H1 (cell line): ENCODE measurements around the gene MYLK3. TPM values are rescaled to one million over a fixed set of nuclear protein-coding genes. Genes with fewer than 3 reads are reported as not detected.

Source experiments
- CTCF ChIA-PET: fragments of 300-600 bp; sonication (Branson Sonifier 250); formaldehyde crosslinking; loops from one replicate; lab custom pipeline; 2021; ENCODE audit not compliant: partially characterized antibody; lab: Charles Lee
- POLR2A ChIA-PET: fragments of 300-600 bp; sonication (Branson Sonifier 250); formaldehyde crosslinking; loops from one replicate; lab custom pipeline; 2021; ENCODE audit warnings: inconsistent platforms; ENCODE audit not compliant: partially characterized antibody; lab: Charles Lee
- DNase-seq, 2 experiments: peaks; one replicate each; pipeline versions ENCODE4 v3.0.0 to v3.0.0-alpha.2; 2010 to 2022; ENCODE audit warnings: low spot score in 2 of 2, low read depth in 1 of 2, mixed read lengths in 1 of 2
- FAIRE-seq: peaks from 2 replicates; lab custom pipeline; 2011; peaks lifted over from hg19 to GRCh38; lab: Jason Lieb, UNC
- H2AFZ ChIP-seq: 2 replicates; pipeline ENCODE4 v1.8.1; 2012; ENCODE audit warnings: low read length, inconsistent platforms
- H2AK5ac ChIP-seq: 2 replicates; pipeline ENCODE4 v1.6.1; 2013; ENCODE audit warnings: low read depth, low read length
- H2BK120ac ChIP-seq: replicated peaks from 2 replicates; pipeline ENCODE3; 2013; ENCODE audit warnings: low read depth, low read length, inconsistent platforms
- H2BK12ac ChIP-seq: 2 replicates; pipeline ENCODE4 v1.6.1; 2013; ENCODE audit warnings: low read depth, low read length
- H2BK15ac ChIP-seq: 2 replicates; pipeline ENCODE4 v1.6.1; 2013; ENCODE audit warnings: low read length
- H2BK20ac ChIP-seq: 2 replicates; pipeline ENCODE4 v1.6.1; 2013; ENCODE audit warnings: low read length
- H2BK5ac ChIP-seq: 2 replicates; pipeline ENCODE4 v1.6.1; 2013; ENCODE audit warnings: low read depth, low read length
- H3K14ac ChIP-seq: 2 replicates; pipeline ENCODE4 v1.6.1; 2013; ENCODE audit warnings: inconsistent platforms; ENCODE audit not compliant: insufficient read length
- H3K18ac ChIP-seq: 2 replicates; pipeline ENCODE4 v1.6.1; 2013; ENCODE audit warnings: low read length; ENCODE audit errors: extremely low read depth
- H3K23ac ChIP-seq: 2 replicates; pipeline ENCODE4 v1.6.1; 2013; ENCODE audit warnings: inconsistent platforms; ENCODE audit not compliant: insufficient read length
- H3K23me2 ChIP-seq: 2 replicates; pipeline ENCODE4 v1.6.1; 2013; ENCODE audit warnings: low read depth, low read length
- H3K27ac ChIP-seq: 2 replicates; pipeline ENCODE4 v1.6.1; 2011; ENCODE audit warnings: low read depth, low read length, inconsistent platforms
- H3K27me3 ChIP-seq, 4 experiments: replicated peaks in 1 of 4; 1 replicate in 1 of 4; 2 replicates in 3 of 4; pipeline versions ENCODE4 v1.6.1 to v1.8.1; 2011 to 2013; ENCODE audit warnings: low read length in 3 of 4, mild to moderate bottlenecking in 3 of 4, inconsistent platforms in 2 of 4, mixed read lengths in 2 of 4, moderate library complexity in 1 of 4; ENCODE audit not compliant: control insufficient read depth in 3 of 4, insufficient read depth in 3 of 4; ENCODE audit errors: extremely low read depth in 1 of 4
- H3K36me3 ChIP-seq, 4 experiments: 2 replicates each; pipeline versions ENCODE4 v1.6.1 to v1.8.1; 2011 to 2013; ENCODE audit warnings: mild to moderate bottlenecking in 4 of 4, low read length in 3 of 4, moderate library complexity in 2 of 4, control low read depth in 1 of 4, inconsistent platforms in 1 of 4; ENCODE audit not compliant: insufficient read depth in 4 of 4, control insufficient read depth in 2 of 4
- H3K4ac ChIP-seq: replicated peaks from 2 replicates; pipeline ENCODE3; 2013; ENCODE audit warnings: low read length, low read depth, mixed read lengths, inconsistent platforms; ENCODE audit not compliant: insufficient read length
- H3K4me1 ChIP-seq, 4 experiments: replicated peaks in 1 of 4; 1 replicate in 1 of 4; 2 replicates in 3 of 4; pipeline versions ENCODE4 v1.6.1 to v1.8.1; 2011 to 2013; ENCODE audit warnings: low read length in 3 of 4, inconsistent platforms in 2 of 4, mixed read lengths in 1 of 4; ENCODE audit not compliant: insufficient read depth in 4 of 4, control insufficient read depth in 3 of 4
- H3K4me2 ChIP-seq, 2 experiments: 2 replicates each; pipeline versions ENCODE4 v1.6.1 to v1.8.1; 2011 to 2013; ENCODE audit warnings: low read depth in 2 of 2, low read length in 2 of 2, control low read depth in 1 of 2, inconsistent platforms in 1 of 2, mild to moderate bottlenecking in 1 of 2; ENCODE audit not compliant: insufficient read depth in 1 of 2
- H3K4me3 ChIP-seq, 4 experiments: fragments of 200-600, 300-600 bp in 1 of 4; sonication (generic), shearing (Covaris generic), sonication (Bioruptor Twin) in 1 of 4; 2 replicates each; pipeline versions ENCODE4 v1.5.1 to v1.8.1; 2011 to 2016; ENCODE audit warnings: low read length in 4 of 4, low read depth in 3 of 4, control low read depth in 2 of 4, inconsistent platforms in 2 of 4, mild to moderate bottlenecking in 2 of 4, mixed read lengths in 1 of 4, moderate library complexity in 1 of 4; ENCODE audit not compliant: insufficient read depth in 2 of 4; ENCODE audit errors: extremely low read depth in 1 of 4
- H3K56ac ChIP-seq: replicated peaks from 2 replicates; pipeline ENCODE3; 2013; ENCODE audit warnings: low read depth, mild to moderate bottlenecking, mixed read lengths, low read length, inconsistent platforms; ENCODE audit not compliant: insufficient read length
- H3K79me1 ChIP-seq: 2 replicates; pipeline ENCODE4 v1.6.1; 2013; ENCODE audit warnings: low read depth, low read length, control low read depth
- H3K79me2 ChIP-seq, 2 experiments: 2 replicates each; pipeline versions ENCODE4 v1.6.1 to v1.8.1; 2012 to 2013; ENCODE audit warnings: low read length in 2 of 2, mild to moderate bottlenecking in 2 of 2, inconsistent platforms in 1 of 2; ENCODE audit not compliant: insufficient read depth in 2 of 2, control insufficient read depth in 1 of 2
- H3K9ac ChIP-seq, 4 experiments: replicated peaks in 1 of 4; 1 replicate in 1 of 4; 2 replicates in 3 of 4; pipeline versions ENCODE4 v1.6.1 to v1.8.1; 2011 to 2013; ENCODE audit warnings: low read depth in 3 of 4, low read length in 3 of 4, control low read depth in 2 of 4, mild to moderate bottlenecking in 2 of 4, moderate library complexity in 2 of 4, inconsistent platforms in 1 of 4; ENCODE audit errors: extremely low read depth in 1 of 4
- H3K9me3 ChIP-seq, 2 experiments: 2 replicates each; pipeline versions ENCODE4 v1.6.1 to v1.8.1; 2012 to 2013; ENCODE audit warnings: mild to moderate bottlenecking in 2 of 2, moderate library complexity in 2 of 2, control low read depth in 1 of 2, inconsistent platforms in 1 of 2, low read depth in 1 of 2, low read length in 1 of 2, mixed read lengths in 1 of 2; ENCODE audit not compliant: insufficient read depth in 2 of 2
- H4K20me1 ChIP-seq, 2 experiments: replicated peaks in 1 of 2; 2 replicates each; pipeline versions ENCODE3 to v1.8.1; 2011 to 2013; ENCODE audit warnings: inconsistent platforms in 2 of 2, low read length in 2 of 2, mild to moderate bottlenecking in 1 of 2; ENCODE audit not compliant: insufficient read depth in 2 of 2, control insufficient read depth in 1 of 2
- H4K5ac ChIP-seq: 2 replicates; pipeline ENCODE4 v1.6.1; 2013; ENCODE audit warnings: low read length, low read depth, mixed read lengths, inconsistent platforms; ENCODE audit not compliant: insufficient read length
- H4K8ac ChIP-seq: 2 replicates; pipeline ENCODE4 v1.8.0; 2013; ENCODE audit warnings: mild to moderate bottlenecking, moderate library complexity, low read length, inconsistent platforms; ENCODE audit not compliant: insufficient read depth; ENCODE audit errors: extremely low read depth
- H4K91ac ChIP-seq: replicated peaks from 2 replicates; pipeline ENCODE3; 2013; ENCODE audit warnings: low read length, mixed read lengths, inconsistent platforms; ENCODE audit not compliant: insufficient read length
- GTF2F1 ChIP-seq: IDR thresholded peaks from 2 replicates; pipeline ENCODE4 v1.6.1; 2012; ENCODE audit warnings: low read depth, low read length, improper control_type of control experiment, borderline replicate concordance
- HDAC6 ChIP-seq: IDR thresholded peaks from one replicate; pipeline ENCODE4 v1.7.1; 2012; ENCODE audit warnings: low read depth, mild to moderate bottlenecking, inconsistent platforms, low read length, moderate library complexity
- POU5F1 ChIP-seq: IDR thresholded peaks from 2 replicates; pipeline ENCODE4 v1.6.1; 2011; ENCODE audit warnings: low read depth, mild to moderate bottlenecking, low read length, moderate library complexity
- RAD21 ChIP-seq, 2 experiments: IDR thresholded peaks in 1 of 2; conservative IDR thresholded peaks in 1 of 2; 2 replicates each; pipeline ENCODE4 v1.6.1; 2011; ENCODE audit warnings: low read depth in 2 of 2, low read length in 2 of 2, improper control_type of control experiment in 1 of 2, inconsistent platforms in 1 of 2, mild to moderate bottlenecking in 1 of 2, moderate library complexity in 1 of 2
- SP2 ChIP-seq: IDR thresholded peaks from 2 replicates; pipeline ENCODE4 v1.6.1; 2012; ENCODE audit warnings: mild to moderate bottlenecking, low read length, inconsistent platforms
- WGBS, 2 experiments: shearing (Covaris generic) in 1 of 2; methylation state at CpG; one replicate each; pipeline versions ENCODE4 v1.1.6 to v1.1.7; 2013 to 2015; ENCODE audit warnings: low lambda C conversion rate in 2 of 2, mixed read lengths in 2 of 2, inconsistent platforms in 1 of 2, low coverage in 1 of 2, missing lambda C conversion rate in 1 of 2; ENCODE audit not compliant: insufficient replicate concordance in 2 of 2, insufficient coverage in 1 of 2, insufficient read length in 1 of 2; ENCODE audit errors: extremely low coverage in 1 of 2, missing lambda C conversion rate in 1 of 2; 5-methylcytosine and 5-hydroxymethylcytosine counted together
- polyA plus RNA-seq, 7 experiments: library from polyadenylated mRNA; depleted of rRNA in 3 of 7; stranded (reverse) in 5 of 7; unstranded in 2 of 7; fragments of >200 nt in 5 of 7; fragments of 200-250 nt in 2 of 7; gene quantifications; 1 replicate in 5 of 7; 2 replicates in 1 of 7; 4 replicates in 1 of 7; pipeline versions ENCODE4 v1.2.1 to v1.2.3, GENCODE V29; 2011 to 2013; ENCODE audit warnings: missing spikeins in 2 of 7, mixed read lengths in 2 of 7
- total RNA-seq: library from RNA; stranded (reverse); fragmentation: NEBNext Ultra II Directional; extraction: Animal tissue kit (Norgen Biotek cat#: 25700); gene quantifications from 2 replicates; pipeline ENCODE4 v1.2.1, GENCODE V29; 2021
- TF ChIP-seq, protein P1 (sequence below): IDR thresholded peaks from 2 replicates; pipeline ENCODE4 v1.6.1; 2012; ENCODE audit warnings: inconsistent platforms

MYLK3 gene
- total and polyA plus RNA-seq, 2 of the 8 experiments (the other 6 are each of a cell fraction or from before 2014, with no cell fraction given), result 0.14 to 0.35 TPM

GRCh38 chr16:46711106-46712058, 36.8 kb downstream of the MYLK3 start:
- H3K56ac ChIP-seq, result no peak overlapping the region
- H2BK5ac ChIP-seq, result no peak overlapping the region
- FAIRE-seq, result no peak
- 89% methylated on average over 10 of the region's 10 CpGs; no CpG with 5 or more reads in 1 of the 2 experiments for WGBS, 2 experiments
- no peak overlapping the region for H2BK12ac ChIP-seq
- H3K27me3 ChIP-seq, result no peaks in the 10 kb centered on the region
- CTCF ChIA-PET, result interaction anchor here (0.5 to 1.2 kb wide), 4 partner anchors 18 to 429 kb away, joined by 3 to 4 read pairs (median 3); no protein-coding TSS in a partner anchor
- H3K79me1 ChIP-seq, result no peaks in the 10 kb centered on the region
- H4K20me1 ChIP-seq, result no peaks in the 10 kb centered on the region
- no peak overlapping the region for H2AK5ac ChIP-seq
- no peak for TF ChIP-seq RAD21 (IDR thresholded peaks at IDR 0.05 in 1 of 2, conservative IDR thresholded peaks at IDR 0.05 in 1 of 2; ENCODE audit: low read depth in 2 of 2, low read length in 2 of 2)
- no peak for TF ChIP-seq GTF2F1
- no peak for TF ChIP-seq POU5F1
- TF ChIP-seq HDAC6, result no peak
- TF ChIP-seq SP2, result no peak
- TF ChIP-seq, protein P1, sequence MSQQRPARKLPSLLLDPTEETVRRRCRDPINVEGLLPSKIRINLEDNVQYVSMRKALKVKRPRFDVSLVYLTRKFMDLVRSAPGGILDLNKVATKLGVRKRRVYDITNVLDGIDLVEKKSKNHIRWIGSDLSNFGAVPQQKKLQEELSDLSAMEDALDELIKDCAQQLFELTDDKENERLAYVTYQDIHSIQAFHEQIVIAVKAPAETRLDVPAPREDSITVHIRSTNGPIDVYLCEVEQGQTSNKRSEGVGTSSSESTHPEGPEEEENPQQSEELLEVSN, result no peak
- H3K27ac ChIP-seq, result no peak overlapping the region
- H2BK120ac ChIP-seq, result no peak overlapping the region
- no peak overlapping the region for H3K4ac ChIP-seq
- no peak overlapping the region for H3K4me3 ChIP-seq
- no peak overlapping the region for H4K91ac ChIP-seq
- POLR2A ChIA-PET, result no interaction called here
- no peak overlapping the region for H3K9ac ChIP-seq
- H3K9me3 ChIP-seq, result no peaks in the 10 kb centered on the region
- H3K23ac ChIP-seq, result no peak overlapping the region
- H3K14ac ChIP-seq, result no peak overlapping the region
- H4K5ac ChIP-seq, result no peak overlapping the region
- H3K4me1 ChIP-seq, result no peaks in the 10 kb centered on the region
- peak in 1 of 2 experiments; percentile 29 for DNase-seq
- H3K23me2 ChIP-seq, result no peaks in the 10 kb centered on the region
- peak overlapping the region; percentile 18; the same call in 1 of the 2 replicates for H4K8ac ChIP-seq
- H3K36me3 ChIP-seq, result no peaks in the 10 kb centered on the region
- H2BK20ac ChIP-seq, result no peak overlapping the region
- H2AFZ ChIP-seq, result no peak overlapping the region
- no peak overlapping the region for H3K18ac ChIP-seq
- H2BK15ac ChIP-seq, result no peak overlapping the region
- H3K4me2 ChIP-seq, result no peak overlapping the region
- no peaks in the 10 kb centered on the region for H3K79me2 ChIP-seq
